Ovary (tissue), 10 donors: ENCODE measurements around the gene CNOT10. TPM values are rescaled to one million over a fixed set of nuclear protein-coding genes. Genes with fewer than 3 reads are reported as not detected.

Source experiments
- DNase-seq, 5 donors: peaks; one replicate each; pipeline ENCODE4 v3.0.0-alpha.2; 2019 to 2020
- H3K27ac ChIP-seq, 2 donors: fragments of 200-600 bp; one replicate each; pipeline versions ENCODE4 v1.5.1 to v1.8.0; 2019 to 2022
- H3K27me3 ChIP-seq: fragments of 200-600 bp; one replicate; pipeline ENCODE4 v1.8.0; 2022
- H3K36me3 ChIP-seq: fragments of 200-600 bp; sonication (generic); one replicate; pipeline ENCODE4 v1.5.1; 2019
- H3K4me1 ChIP-seq: one replicate; pipeline ENCODE4 v1.8.1; 2013; ENCODE audit warnings: mild to moderate bottlenecking, moderate library complexity; ENCODE audit not compliant: insufficient read depth
- H3K4me3 ChIP-seq: fragments of 200-600 bp; sonication (generic); one replicate; pipeline ENCODE4 v1.5.1; 2017
- H3K9me3 ChIP-seq, 2 donors: fragments of 200-600 bp in 1 of 2; sonication (generic) in 1 of 2; one replicate each; pipeline versions ENCODE4 v1.5.1 to v1.8.1; 2013 to 2019; ENCODE audit warnings: mild to moderate bottlenecking in 1 of 2, moderate library complexity in 1 of 2
- CTCF ChIP-seq, 3 donors: fragments of 450-650 bp in 2 of 3; fragments of 200-600 bp in 1 of 3; IDR thresholded peaks; one replicate each; pipeline versions ENCODE4 v1.5.1 to v1.8.0; 2016 to 2022; ENCODE audit warnings: antibody characterized with exemption in 3 of 3, mild to moderate bottlenecking in 1 of 3
- EP300 ChIP-seq: sonication (generic); formaldehyde crosslinking; IDR thresholded peaks from one replicate; pipeline ENCODE4 v1.6.1; 2017; ENCODE audit warnings: antibody characterized with exemption
- POLR2A ChIP-seq: fragments of 450-650 bp; IDR thresholded peaks from one replicate; pipeline ENCODE4 v1.6.1; 2017; ENCODE audit warnings: antibody characterized with exemption, mild to moderate bottlenecking, moderate library complexity
- WGBS, 3 donors: extraction: QIAGEN DNeasy Blood & Tissue Kit in 1 of 3; methylation state at CpG; one replicate each; pipeline versions ENCODE4 v1.1.5 to v1.1.7; 2013 to 2017; 5-methylcytosine and 5-hydroxymethylcytosine counted together
- intact Hi-C, 4 donors: fragments of 100-400 bp; cut with DNase I; formaldehyde crosslinking; loops; one replicate each; pipeline versions ENCODE4 v1.11.0 to v1.15.1; 2022 to 2023
- long read RNA-seq, 3 donors: library from polyadenylated mRNA in 2 of 3; unstranded in 2 of 3; transcript quantifications; one replicate each; pipeline ENCODE4 v2.0.0 and lab custom pipeline, GENCODE V29; 2021 to 2026
- polyA plus RNA-seq, 2 donors: library from polyadenylated mRNA; stranded (reverse); fragments of 200-250 nt in 1 of 2; fragments of 350-450 nt in 1 of 2; fragmentation: Illumina TruSeq in 1 of 2; extraction: RNeasy Lipid Tissue Mini Kit (QIAGEN cat#74804) in 1 of 2; gene quantifications; one replicate each; pipeline ENCODE4 v1.2.3, GENCODE V29; 2013 to 2014
- total RNA-seq, 7 donors: library from RNA; depleted of rRNA in 2 of 7; stranded (reverse); fragments of >200 nt in 2 of 7; fragmentation: NEBNext Ultra II Directional in 3 of 7; extraction: Animal tissue kit (Norgen Biotek cat#: 25700) in 3 of 7; gene quantifications; one replicate each; pipeline versions ENCODE4 v1.1.0 to v1.2.4, GENCODE V29; 2016 to 2023
- donor health status: DM: no; HTN: no; CAD: no; lungs with moderate emphysema.
- donor health status: DM: no; HTN: no; CAD: no.
- donor health status: Bipolar disorder and iron deficiency.
- donor health status: DM: yes; HTN: yes; CAD: no.
- donor health status: DM: no; HTN: no; CAD: no.
- donor health status: DM: yes; HTN: yes; CAD: no.

Gene CNOT10
- total RNA-seq (10 to 100 TPM; 16.1 to 38.9 (median 29.6) TPM), polyA plus RNA-seq (10 to 100 TPM; 12.3 to 24.1 TPM)
- long read RNA-seq, donor 1, transcript CNOT10-201 (19 exons, 2,815 nt) = major isoform, 28 of 66 reads
- long read RNA-seq, donor 1, partial matches to known transcripts = 15 of 66 reads
- long read RNA-seq, donor 1, other reads (novel, unspliced or antisense) = 22 of 66 reads
- long read RNA-seq, donor 2, transcript CNOT10-201 (19 exons, 2,815 nt) = major isoform, 13 of 14 reads
- long read RNA-seq, donor 2, partial matches to known transcripts = 0 of 14 reads
- long read RNA-seq, donor 2, other reads (novel, unspliced or antisense) = 0 of 14 reads
- long read RNA-seq, donor 3, transcript CNOT10-201 (19 exons, 2,815 nt) = major isoform, 27 of 41 reads
- long read RNA-seq, donor 3, partial matches to known transcripts = 4 of 41 reads
- long read RNA-seq, donor 3, other reads (novel, unspliced or antisense) = 10 of 41 reads

- Histone ChIP-seq H3K27me3 (no peaks in the 10 kb centered on the region), H3K4me1 (peaks cover 7% of the 10 kb centered on the region), H3K27ac (peak within 1 kb of the TSS; percentile 41 to 52), H3K36me3 (no peaks in the 10 kb centered on the region), H3K4me3 (peak within 1 kb of the TSS; percentile 93), H3K9me3 (no peaks in the 10 kb centered on the region)
- WGBS, 3 donors = 0% methylated on average over 45 to 60 of the region's 60 CpGs
- TF ChIP-seq CTCF (IDR thresholded peaks at IDR 0.05) (peak in 2 of 3 donors; percentile 22 to 33), POLR2A (peak; percentile 46), EP300 (no peak)
- peak; percentile 88 to 94 (median 90) for DNase-seq
- intact Hi-C loops = no loop called here
Measured at GRCh38 chr3:32684800-32685542, at the start of gene CNOT10. Gene CNOT10 (plus strand): TSS chr3:32685188. CDS start chr3:32685461, 273 bp downstream.

- Histone ChIP-seq H3K27ac (no peak overlapping the region), H3K4me1 (no peaks in the 10 kb centered on the region), H3K27me3 (no peaks in the 10 kb centered on the region), H3K9me3 (no peaks in the 10 kb centered on the region), H3K4me3 (no peak overlapping the region), H3K36me3 (no peaks in the 10 kb centered on the region)
- intact Hi-C loops = no loop called here
- WGBS, 3 donors = 66 to 68% (median 67%) methylated on average over 3 of the region's 3 CpGs
- DNase-seq = no peak
- TF ChIP-seq POLR2A (no peak), EP300 (no peak), CTCF (IDR thresholded peaks at IDR 0.05) (no peak)
Measured at GRCh38 chr3:32640939-32641338, 44.0 kb upstream of the CNOT10 start.

GRCh38 chr3:32641356-32641755, 43.6 kb upstream of the CNOT10 start:
- H3K4me1 ChIP-seq = no peaks in the 10 kb centered on the region
- 52 to 68% (median 66%) methylated on average over 4 of the region's 4 CpGs for WGBS, 3 donors
- H3K4me3 ChIP-seq = no peak overlapping the region
- no peak for DNase-seq
- H3K27me3 ChIP-seq = no peaks in the 10 kb centered on the region
- no peaks in the 10 kb centered on the region for H3K36me3 ChIP-seq
- intact Hi-C loops = no loop called here
- no peaks in the 10 kb centered on the region for H3K9me3 ChIP-seq
- H3K27ac ChIP-seq = no peak overlapping the region
- TF ChIP-seq CTCF (IDR thresholded peaks at IDR 0.05) (no peak), POLR2A (no peak), EP300 (no peak)

- DNase-seq = no peak
- intact Hi-C loops = no loop called here
- TF ChIP-seq CTCF (IDR thresholded peaks at IDR 0.05) (no peak), POLR2A (no peak), EP300 (no peak)
- no peaks in the 10 kb centered on the region for H3K36me3 ChIP-seq
- H3K27me3 ChIP-seq = no peaks in the 10 kb centered on the region
- H3K27ac ChIP-seq = no peak overlapping the region
- WGBS, 3 donors = 88 to 91% (median 89%) methylated on average over 4 of the region's 4 CpGs
- no peaks in the 10 kb centered on the region for H3K4me1 ChIP-seq
- no peaks in the 10 kb centered on the region for H3K9me3 ChIP-seq
- no peak overlapping the region for H3K4me3 ChIP-seq
Measured at GRCh38 chr3:32643354-32643753, 41.6 kb upstream of the CNOT10 start.
